GM12873 (cell line): ENCODE measurements around the gene DDX39A.

Source experiments
- CTCF ChIP-seq: IDR thresholded peaks from 2 replicates; pipeline ENCODE4 v1.5.1; 2012; ENCODE audit warnings: low read depth, mild to moderate bottlenecking, moderate library complexity, low read length, control low read depth; ENCODE audit not compliant: insufficient read depth; ENCODE audit errors: missing control alignments

The DDX39A gene

GRCh38 chr19:14370169-14370939 is 48.8 kb downstream of the DDX39A start:
- no peak for TF ChIP-seq CTCF

DNA sequence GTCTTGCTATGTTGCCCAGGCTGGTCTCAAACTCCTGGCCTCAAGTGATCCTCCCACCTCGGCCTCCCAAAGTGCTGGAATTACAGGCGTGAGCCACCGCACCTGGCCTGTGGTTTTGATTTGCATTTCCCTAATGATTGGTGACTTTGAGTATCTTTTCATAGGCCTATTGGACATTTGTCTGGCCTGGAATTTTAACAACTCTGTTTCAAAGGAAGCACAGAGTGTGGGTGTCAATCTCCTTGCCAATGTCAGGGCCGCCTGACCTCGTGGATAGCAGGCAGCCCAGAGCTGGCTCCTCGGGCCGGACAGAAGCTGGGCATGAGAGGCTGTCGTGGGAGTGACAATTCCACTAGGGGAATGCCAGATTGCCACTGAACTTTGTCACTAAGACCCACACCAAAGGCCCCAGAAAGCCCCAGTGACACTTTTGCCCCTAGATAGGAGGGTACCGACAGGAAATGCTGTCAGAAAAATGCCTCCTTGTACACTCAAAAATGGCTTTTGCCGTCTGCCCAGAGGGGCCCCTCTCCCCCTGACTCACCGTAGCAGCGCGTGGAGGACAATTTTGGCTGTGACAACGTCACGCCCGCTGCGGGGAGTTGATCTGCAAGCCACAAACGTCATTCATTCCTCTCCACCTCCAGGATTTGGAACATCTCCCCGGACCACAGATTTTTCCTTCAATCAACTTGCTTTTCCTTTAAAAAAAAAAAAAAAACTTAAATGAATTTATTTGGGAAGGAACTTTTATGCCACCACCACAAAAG is 49.6 kb downstream of the DDX39A start:
- TF ChIP-seq CTCF: no peak

DNA sequence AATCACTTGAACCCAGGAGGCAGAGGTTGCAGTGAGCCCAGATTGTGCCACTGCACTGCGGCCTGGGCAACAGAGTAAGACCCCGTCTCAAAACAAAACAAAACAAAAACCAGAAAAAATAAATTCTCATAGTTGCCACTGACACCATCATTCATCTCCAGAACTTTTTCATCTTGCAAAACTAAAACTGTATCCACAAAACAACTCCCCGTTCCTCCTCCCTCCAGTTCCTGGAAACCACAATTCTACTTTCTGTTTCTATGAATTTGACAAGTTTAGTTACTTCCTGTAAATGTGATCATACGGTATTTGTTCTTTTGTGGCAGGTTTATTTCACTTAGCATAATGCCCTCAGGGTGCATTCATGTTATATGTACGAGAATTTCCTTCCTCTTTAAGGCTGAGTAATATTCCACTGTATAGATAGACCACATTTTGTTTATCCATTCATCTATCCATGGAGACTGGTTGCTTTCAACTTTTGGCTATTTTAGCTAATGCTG is 51.1 kb downstream of the DDX39A start:
- no peak for TF ChIP-seq CTCF

DNA sequence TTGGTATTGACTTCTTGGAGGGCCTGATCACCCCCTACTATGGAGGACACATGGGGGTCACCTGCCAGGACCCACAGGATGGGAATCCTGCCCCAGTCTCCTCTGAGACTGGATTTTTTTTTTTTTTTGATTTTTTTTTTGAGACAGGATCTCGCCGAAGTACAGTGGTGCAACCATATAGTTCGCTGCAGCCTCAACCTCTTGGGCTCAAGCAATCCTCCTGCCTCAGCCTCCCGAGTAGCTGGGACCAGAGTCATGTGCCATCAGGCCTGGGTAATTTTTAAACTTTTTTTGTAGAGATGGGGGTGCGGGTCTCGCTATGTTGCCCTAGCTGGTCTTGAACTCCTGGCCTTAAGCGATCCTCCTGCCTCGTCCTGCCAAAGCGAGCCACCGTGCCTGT is 52.1 kb downstream of the DDX39A start:
- TF ChIP-seq CTCF: no peak

- no peak for TF ChIP-seq CTCF
These were observed 52.6 kb downstream of the DDX39A start for GRCh38 chr19:14366529-14366928.

- TF ChIP-seq CTCF: no peak
These were observed 55.7 kb downstream of the DDX39A start for GRCh38 chr19:14363183-14364097.
